Limb (tissue), 2 donors: ENCODE results near the gene CAV2.

Experiments
- DNase-seq, 2 donors: peaks; one replicate each; pipeline ENCODE4 v3.0.0-alpha.2; 2016; ENCODE audit errors: extremely low spot score in 2 of 2

The CAV2 gene

GRCh38 chr7:116546916-116547315 is 47.4 kb downstream of the CAV2 start:
- DNase-seq = no peak

DNA sequence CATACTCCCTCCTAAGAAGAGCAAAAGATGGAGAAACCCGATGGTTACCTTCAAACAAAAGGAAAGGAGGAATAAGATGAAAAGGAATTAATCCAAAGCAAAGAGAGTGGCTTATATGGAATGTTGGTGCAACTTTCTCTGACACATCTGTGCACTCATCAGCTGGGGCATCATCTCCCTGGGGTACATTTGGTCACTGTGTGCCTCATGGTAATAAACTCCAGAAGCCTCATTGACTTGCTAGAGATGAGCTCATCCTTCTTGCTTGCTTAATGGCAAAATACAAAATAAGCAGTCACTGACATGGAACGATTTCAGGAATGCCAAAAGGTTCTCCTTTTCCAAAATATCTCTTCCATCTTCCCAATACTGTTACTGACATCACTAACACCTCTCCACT is 47.8 kb downstream of the CAV2 start:
- DNase-seq = no peak

- DNase-seq = no peak
Observed at GRCh38 chr7:116548506-116548905, 49.0 kb downstream of the CAV2 start.

GRCh38 chr7:116549370-116549769 is 49.8 kb downstream of the CAV2 start:
- no peak for DNase-seq

DNA sequence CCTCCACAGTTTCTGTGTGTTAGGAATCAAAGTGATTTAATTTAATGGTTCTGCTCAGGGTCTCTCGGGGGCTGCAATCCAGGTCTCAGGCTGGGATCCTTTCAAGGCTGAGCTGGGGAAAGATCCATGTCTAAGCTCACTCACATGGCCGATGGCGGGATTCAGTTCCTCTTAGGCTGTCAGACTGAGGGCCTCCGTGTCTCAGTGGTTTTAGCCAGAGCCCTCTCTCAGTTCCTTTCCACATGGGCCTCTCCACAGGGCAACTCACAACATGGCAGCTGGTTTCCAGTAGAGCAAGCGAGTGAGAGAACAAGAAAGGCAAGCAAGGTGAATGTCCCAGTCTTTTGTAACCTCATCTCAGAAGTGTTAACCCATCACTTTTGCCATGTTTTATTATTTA is 52.2 kb downstream of the CAV2 start:
- no peak for DNase-seq

GRCh38 chr7:116552602-116553001 is 53.1 kb downstream of the CAV2 start:
- no peak for DNase-seq

DNA sequence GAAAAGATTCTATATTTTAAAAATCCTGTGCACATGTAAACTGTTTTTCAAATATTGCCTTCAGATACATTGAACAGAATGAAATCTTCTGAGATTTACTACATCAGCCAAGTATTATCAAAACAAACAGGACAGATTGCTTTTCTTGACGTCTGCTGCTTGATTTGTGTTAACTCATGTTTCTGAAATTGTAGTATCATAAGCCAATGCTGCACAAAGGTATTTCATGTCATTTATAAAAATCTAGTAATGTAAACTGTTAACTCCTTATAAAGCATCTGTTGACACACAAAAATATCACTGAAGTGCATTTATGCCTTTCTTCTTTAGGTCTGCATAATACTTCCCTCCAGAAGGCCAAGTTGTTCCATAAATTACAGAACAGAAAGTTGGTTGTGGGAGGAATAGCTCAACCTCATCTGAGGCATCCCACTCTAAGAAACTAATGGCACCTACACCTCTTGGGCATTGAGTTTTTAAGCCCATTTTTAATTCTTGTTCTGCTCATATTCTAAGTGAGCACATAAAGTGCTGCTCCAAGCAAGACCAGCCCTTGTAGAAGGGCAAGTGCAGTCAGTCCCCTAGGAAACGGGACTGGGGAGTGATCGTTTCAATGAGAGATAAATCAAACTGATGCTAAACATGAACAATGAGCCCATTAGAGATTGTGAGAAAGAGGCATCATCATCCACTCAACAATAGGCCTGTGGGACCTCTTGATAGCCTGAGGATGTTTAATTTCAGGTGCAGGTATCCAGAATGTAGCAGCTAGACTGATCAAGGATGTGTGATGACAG is 53.8 kb downstream of the CAV2 start:
- no peak for DNase-seq

- DNase-seq = no peak
Observed at GRCh38 chr7:116554436-116554835, 54.9 kb downstream of the CAV2 start.

GRCh38 chr7:116554911-116555310 is 55.4 kb downstream of the CAV2 start:
- no peak for DNase-seq

- no peak for DNase-seq
Observed at GRCh38 chr7:116557066-116557585, 57.6 kb downstream of the CAV2 start.

DNA sequence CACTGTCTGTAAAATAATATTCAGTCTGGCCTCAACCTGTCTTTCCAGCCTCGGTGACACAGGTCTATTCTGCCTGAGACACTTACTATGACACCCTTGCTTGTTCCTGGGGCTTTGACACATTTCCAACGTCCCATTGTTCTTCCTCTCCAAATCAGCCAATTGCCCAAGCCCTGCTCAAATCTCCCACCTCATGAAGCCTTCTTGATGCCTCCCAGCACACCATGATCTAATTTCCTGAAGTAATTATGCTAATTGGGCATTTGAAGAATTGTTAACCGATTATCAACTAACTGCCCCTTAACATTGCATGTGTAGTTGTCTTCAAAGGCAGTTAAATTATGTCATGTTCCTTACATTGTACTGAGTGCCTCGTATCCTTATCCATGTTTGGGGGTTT is 58.4 kb downstream of the CAV2 start:
- DNase-seq = no peak
